GM12872 (cell line): ENCODE measurements around the gene FNIP1.

ENCODE experiments used
- CTCF ChIP-seq: IDR thresholded peaks from 3 replicates; pipeline ENCODE4 v1.5.1; 2011; ENCODE audit warnings: low read depth, mild to moderate bottlenecking, low read length, moderate library complexity; ENCODE audit not compliant: insufficient read depth

FNIP1 gene

GRCh38 chr5:131814990-131815389 is 18.2 kb upstream of the FNIP1 start:
- no peak for TF ChIP-seq CTCF

GRCh38 chr5:131812371-131813160 is 15.7 kb upstream of the FNIP1 start:
- TF ChIP-seq CTCF, result no peak

GRCh38 chr5:131810510-131811249 is 13.9 kb upstream of the FNIP1 start:
- peak; percentile 43; the same call in 2 of the 3 replicates for TF ChIP-seq CTCF

- TF ChIP-seq CTCF, result no peak
These were observed 681 bp downstream of the FNIP1 start for GRCh38 chr5:131795879-131796792.

- TF ChIP-seq CTCF, result no peak
These were observed 1.6 kb downstream of the FNIP1 start for GRCh38 chr5:131795228-131795627.

GRCh38 chr5:131794586-131794985 is 2.2 kb downstream of the FNIP1 start:
- TF ChIP-seq CTCF, result no peak

GRCh38 chr5:131792896-131793295 is 3.9 kb downstream of the FNIP1 start:
- TF ChIP-seq CTCF, result no peak
